GM18951 (cell line): ENCODE data around the gene TGFB1.

Source experiments
- POLR2A ChIP-seq: IDR thresholded peaks from 4 replicates; pipeline ENCODE4 v1.6.1; 2011; ENCODE audit warnings: mild to moderate bottlenecking; ENCODE audit not compliant: insufficient read length, insufficient read depth; ENCODE audit errors: extremely low read depth
- in situ Hi-C: fragments of 300-500 bp; cut with MboI; formaldehyde crosslinking; loops from one replicate; pipeline ENCODE4 v1.12.0; 2022; ENCODE audit warnings: low sequenced_read_pairs, mixed read lengths, inconsistent platforms; ENCODE audit not compliant: unreplicated experiment

TGFB1 gene

GRCh38 chr19:41318696-41319499 lies 34.8 kb downstream of the TGFB1 start:
- TF ChIP-seq POLR2A, result no peak
- in situ Hi-C loops, result no loop called here

- TF ChIP-seq POLR2A, result no peak
- in situ Hi-C loops, result no loop called here
Measured at GRCh38 chr19:41316306-41316920, 37.3 kb downstream of the TGFB1 start.

- no peak for TF ChIP-seq POLR2A
- in situ Hi-C loops, result no loop called here
Measured at GRCh38 chr19:41311613-41312012, 42.1 kb downstream of the TGFB1 start.

GRCh38 chr19:41311072-41311471 lies 42.6 kb downstream of the TGFB1 start:
- in situ Hi-C loops, result no loop called here
- no peak for TF ChIP-seq POLR2A

- peak; percentile 86 for TF ChIP-seq POLR2A
- in situ Hi-C loops, result no loop called here
Measured at GRCh38 chr19:41310033-41310831, 43.5 kb downstream of the TGFB1 start, which contains the start of gene CCDC97. TSS of gene CCDC97 (plus strand) at chr19:41310172. CDS start at chr19:41310311, 139 bp downstream.

GRCh38 chr19:41309180-41310032 lies 44.3 kb downstream of the TGFB1 start:
- in situ Hi-C loops, result no loop called here
- TF ChIP-seq POLR2A, result no peak

GRCh38 chr19:41308450-41309179 lies 45.1 kb downstream of the TGFB1 start:
- in situ Hi-C loops, result no loop called here
- peak; percentile 45 for TF ChIP-seq POLR2A

- TF ChIP-seq POLR2A, result no peak
- in situ Hi-C loops, result no loop called here
Measured at GRCh38 chr19:41307954-41308449, 45.7 kb downstream of the TGFB1 start.

- in situ Hi-C loops, result no loop called here
- TF ChIP-seq POLR2A, result no peak
Measured at GRCh38 chr19:41307090-41307875, 46.4 kb downstream of the TGFB1 start.

GRCh38 chr19:41305927-41306793 lies 47.6 kb downstream of the TGFB1 start:
- no peak for TF ChIP-seq POLR2A
- in situ Hi-C loops, result no loop called here
